GM03348 (cell line): ENCODE data around the gene AMELX.

Source experiments
- DNase-seq: peaks from one replicate; pipeline ENCODE4 v3.0.0; 2012; ENCODE audit warnings: low spot score

Gene AMELX

DNA sequence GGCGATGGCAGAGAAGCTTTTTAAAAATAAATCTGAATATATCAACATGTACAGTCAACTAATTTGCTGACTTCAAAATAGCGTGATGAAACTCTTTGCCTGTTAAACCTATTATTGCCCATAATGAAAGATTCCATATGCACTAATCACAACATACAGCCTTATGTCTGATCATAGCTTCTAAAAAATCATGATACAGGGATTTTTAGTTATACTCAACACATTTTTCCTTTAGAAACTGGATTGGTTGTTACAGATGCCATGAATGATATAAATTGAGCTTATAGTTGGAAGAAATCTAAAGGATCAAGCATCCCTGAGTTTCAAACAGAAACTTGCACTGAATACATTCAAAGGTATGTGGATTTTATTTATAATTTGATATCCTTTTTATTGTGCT, at the start of gene AMELX:
TSS of gene AMELX (plus strand) at position 301 of the 400 bp plus-strand sequence. CDS start 1,376 bp downstream, outside the sequence.
- no peak for DNase-seq

DNA sequence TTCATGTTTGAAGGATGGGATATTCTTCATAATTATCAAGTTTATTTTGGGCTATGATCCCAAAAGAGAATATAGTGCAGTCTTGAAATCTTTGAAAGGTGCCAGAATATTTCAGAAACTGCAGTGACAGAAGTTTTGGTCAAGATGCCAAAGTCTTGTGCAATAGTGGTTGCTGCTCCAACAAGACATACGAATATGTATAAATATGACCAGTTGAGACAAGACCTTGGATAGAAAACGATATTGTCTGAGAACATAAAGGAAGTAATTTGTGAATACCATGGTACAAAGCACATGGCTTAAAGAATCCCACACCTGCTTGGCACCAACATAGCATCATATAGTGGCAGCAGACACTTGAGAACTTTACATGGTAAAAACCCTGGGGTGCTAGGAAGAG, 48.6 kb upstream of the AMELX start:
- DNase-seq = peak; percentile 6

DNA sequence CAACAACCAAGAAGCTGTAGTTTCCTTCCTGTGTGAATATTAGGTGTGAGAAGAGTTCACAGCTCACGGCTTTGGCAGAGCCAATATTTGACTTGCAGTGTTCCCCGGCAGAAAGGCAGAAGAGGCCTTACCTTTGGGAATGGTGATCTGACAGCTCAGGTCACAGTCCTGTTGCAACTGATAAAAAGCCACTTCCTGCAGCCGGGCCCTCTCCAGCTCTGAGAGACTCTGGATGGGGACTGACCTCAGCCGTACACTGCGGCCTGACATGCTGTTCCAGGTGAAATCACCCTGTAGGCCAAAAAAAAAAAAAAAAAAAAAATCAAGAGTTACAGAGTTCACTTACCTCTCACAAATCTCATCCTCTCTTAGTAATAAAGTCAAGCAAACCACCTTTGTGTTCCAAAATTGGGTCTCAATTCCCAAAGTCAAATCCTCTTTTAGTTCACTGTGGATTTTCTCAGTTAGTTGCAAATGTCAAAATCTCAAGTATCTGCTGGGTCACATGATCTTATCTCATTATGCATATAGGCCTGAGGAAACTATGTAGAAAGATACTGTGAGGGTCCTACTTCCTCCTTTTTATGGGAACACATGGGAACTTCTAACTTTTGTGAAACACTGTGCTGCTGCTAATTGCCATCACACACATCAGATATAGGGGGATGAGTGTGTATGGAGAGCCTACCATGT, 38.6 kb upstream of the AMELX start:
- DNase-seq = no peak

DNA sequence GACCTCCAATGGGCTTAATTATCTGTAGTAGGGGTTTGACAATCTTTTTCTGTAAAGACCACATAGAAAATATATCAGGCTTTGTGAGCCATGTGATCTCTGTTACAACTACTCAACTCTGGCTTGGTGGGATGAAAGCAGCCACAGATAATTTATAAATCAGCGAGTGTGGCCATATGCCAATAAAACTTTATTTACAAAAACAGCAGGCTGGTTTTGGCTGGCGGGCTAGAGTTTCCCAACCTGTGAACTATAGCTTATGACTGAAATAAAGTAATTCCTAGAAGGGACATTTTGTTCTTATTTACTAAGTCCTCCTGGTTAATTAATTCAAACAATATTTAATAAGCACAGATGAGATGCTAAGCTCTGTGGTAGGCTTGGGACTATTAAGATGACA, 35.9 kb upstream of the AMELX start:
- no peak for DNase-seq

DNA sequence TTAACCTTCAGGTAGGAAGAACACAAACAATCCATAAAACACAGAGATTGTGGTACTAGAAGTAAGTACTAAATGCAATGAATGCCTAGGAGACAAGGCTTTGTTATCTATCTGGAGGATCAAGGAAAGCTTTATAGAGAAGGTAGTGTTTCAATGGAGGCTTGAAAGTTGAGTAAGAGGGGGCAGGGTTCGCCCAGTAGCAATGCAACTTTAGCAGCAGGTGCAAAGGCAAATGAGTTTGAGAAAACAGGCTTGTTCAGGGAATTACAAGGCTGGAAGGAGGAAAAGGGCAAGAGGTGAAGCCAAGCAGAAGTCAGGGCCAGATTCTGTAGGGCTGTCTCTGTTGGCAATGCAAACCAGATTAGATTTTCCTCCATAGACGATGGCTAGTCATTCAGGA, 35.5 kb upstream of the AMELX start:
- DNase-seq = no peak

DNA sequence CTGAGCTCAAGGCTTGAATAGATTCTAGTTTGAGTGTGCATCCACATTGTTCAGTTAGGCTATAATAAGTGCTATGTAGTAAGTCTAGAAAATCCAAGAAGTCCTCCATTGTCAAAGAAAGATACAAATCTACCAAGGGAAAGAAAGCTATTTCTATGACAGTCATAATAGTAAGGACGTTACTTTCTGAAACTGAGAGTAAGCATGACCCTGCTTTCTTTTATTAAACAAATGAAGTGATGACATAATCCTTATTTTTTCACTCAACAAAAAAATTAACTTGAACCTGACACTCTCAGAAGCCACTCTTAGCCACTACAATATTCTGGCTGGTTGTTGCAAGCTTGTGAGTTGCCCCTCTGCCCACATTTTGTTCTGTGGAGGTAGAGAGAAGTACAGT, 33.8 kb upstream of the AMELX start:
- DNase-seq = no peak

DNA sequence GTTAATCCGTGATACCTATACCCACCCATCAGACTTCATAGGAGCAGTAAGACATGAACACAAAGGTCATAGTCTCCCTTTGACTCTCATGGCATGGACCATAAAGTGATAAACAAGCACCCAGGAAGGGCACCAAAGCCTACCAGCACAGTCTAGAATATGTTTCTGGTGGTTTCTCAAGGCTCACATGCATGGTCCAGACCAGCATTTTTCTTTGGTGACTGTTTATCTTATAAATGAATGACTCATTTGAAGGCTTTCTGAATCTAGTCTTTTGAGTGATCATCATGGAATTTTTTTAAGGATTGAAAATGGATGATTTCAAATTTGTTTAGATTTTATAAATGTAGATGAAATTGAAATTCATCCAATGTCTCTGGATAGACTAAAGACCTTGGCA, 32.0 kb upstream of the AMELX start:
- DNase-seq = peak; percentile 39

DNA sequence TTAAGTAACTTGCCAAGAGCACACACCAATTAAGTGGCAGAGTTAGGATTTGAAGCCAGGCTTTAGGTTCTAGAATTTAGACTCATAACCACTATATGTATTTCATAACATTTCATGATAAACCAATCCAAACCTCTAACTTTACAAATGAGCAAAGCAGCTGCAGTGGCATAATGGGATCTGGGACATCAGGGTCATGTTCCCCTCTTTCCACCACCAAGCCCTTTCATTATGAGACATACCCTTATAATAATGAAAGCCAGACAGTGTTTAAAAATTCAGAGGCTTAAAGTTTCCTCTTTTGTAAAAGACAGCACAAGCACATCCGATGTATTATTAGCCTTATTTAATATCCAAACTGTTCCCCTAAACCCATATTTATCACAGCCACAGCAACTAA, 28.3 kb upstream of the AMELX start:
- DNase-seq = no peak

DNA sequence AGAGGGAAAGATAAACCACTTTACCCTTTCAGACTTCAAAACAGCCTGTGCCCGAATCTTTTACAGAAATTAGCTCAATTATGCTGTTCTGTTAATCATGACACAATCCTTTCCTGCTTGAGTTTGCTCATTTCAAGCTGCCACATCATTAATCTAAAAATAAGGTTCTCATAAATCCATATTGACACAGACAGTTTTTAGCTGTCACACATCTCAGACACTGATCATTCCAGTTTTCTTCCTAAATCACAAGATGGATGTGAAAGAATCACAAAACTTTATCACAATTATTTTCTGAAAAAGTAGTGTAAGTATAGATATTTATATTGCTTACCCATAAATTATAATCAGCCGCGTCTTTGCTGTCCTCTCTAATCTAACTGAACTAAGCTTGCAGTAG, 27.9 kb upstream of the AMELX start:
- DNase-seq = no peak

DNA sequence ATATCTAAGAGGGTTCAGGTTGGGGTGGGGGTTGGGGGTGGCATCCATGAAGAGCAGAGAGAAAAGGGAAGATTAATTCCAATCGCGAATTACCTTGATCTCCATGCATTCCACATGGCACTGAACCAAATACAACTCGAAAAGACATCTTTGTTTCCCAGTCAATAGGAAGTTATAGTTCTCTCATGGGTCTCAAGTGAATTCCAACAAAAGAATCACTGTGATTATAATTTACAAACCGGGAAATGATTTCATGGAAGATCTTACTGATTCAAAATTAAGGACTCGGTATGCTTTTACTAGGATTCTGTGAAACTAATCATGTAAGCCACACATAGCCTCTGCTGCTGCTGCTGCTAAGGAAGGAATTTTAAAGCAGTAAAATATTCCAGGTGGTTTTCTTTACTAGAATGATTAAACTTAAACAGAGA, 26.6 kb upstream of the AMELX start:
- no peak for DNase-seq

DNA sequence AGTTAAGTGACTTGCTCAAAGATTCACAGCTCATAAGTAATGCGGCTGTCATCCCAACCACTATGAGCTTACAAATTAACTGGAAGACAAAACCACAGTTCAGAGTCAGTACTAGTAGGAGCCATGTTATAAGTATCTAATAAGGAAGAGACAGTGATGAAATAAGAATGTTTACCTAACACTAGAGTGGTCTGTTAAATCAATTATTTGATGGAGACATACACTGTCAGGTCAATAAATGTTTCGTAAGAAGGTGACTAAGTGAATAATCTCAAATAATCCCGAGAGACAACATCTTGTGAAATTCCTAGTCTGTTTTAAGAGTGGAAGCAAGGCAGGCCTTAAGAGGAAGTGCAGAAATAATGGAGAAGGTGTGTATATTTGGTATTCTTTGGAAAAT, 25.8 kb upstream of the AMELX start:
- DNase-seq = no peak

DNA sequence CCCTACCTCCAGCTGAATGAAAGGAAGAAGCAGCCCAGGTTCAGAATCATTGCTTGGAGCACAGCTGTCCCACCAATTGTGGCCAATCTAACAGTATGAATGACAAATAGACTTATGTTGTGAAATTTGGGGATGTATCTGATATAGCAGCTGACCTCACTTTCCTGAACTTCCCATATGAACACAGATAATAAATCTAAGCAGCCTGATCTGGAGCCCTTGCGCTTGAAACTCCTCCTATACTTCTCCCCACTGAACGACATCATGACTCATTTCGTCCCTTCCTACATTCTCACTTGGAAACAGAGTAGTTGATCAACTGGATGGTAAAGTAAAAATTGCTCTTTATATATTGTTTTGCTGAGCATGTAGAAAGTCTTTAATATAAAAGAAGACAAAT, 24.2 kb upstream of the AMELX start:
- no peak for DNase-seq

DNA sequence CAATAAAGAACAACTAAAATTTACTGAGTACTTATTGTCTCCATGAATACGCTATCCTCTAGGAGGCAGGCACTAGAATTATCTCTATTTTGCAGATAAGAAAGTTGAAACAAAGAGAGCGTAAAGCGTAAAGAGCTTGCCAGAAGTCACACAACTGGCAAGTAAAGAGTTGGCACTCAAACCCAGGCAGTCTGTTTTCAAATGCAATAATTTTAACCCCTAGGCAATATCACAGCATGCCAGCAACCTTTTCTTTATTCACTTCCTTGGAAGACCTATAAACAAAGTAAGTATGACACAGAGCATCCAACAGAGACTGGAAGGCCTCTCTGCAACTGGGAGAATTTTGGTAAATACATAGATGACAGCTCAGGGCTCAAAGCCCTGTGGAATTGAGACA, 23.2 kb upstream of the AMELX start:
- no peak for DNase-seq

DNA sequence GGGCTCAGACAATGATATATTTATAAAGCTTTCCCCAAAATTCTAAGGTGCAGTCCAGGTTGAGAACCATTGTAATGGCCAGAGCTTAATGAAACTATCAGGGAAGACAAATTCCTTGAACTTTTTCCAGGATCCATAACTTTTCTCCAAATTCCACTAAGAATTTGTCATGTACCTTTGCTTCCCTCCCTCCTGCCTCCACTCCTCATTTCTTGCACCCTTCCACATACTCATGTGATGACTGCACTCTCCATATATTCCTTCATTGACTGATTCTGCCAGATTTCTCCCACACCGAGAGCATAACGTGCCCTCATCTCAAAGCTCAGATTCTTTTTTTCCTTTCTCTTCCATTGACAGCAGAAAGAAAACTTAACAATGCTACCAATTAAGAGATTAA, 20.9 kb upstream of the AMELX start:
- no peak for DNase-seq

DNA sequence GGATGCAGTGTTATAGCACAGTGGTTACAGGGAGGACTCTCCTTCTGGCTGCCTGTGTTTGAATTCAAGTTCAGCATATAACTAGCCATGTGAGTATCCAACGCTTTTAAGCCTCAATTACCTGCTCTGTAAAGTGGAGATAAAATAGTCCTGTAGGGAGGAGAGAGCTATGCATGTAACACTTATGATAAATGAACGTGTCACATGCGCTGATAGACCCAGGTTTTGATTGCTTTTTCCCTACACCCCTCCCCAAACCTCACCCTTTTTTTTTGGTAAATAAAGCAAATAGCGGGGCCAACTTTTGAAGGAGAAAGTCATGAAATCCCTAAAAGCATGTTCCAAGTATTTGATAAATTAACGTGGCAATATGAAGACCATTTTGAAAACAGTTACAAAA, 20.4 kb upstream of the AMELX start:
- no peak for DNase-seq

DNA sequence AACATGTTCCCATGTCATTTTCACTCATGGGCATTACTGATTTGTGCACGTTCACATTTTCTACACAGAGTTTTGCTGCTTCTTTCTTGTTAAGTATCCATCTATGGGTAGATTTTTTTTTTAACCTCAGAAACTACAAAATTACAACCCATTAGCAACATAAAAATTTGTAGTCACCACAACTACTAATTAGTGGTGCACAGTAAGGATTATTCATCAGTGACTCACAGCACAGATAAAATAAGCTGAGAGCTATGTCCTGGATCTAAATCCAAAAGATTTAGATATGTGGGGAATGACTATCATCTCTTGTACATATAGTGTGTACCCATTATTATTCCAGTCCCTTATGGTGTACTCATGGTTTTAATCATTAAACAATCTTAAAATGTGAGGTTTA, 19.7 kb upstream of the AMELX start:
- DNase-seq = peak; percentile 2

DNA sequence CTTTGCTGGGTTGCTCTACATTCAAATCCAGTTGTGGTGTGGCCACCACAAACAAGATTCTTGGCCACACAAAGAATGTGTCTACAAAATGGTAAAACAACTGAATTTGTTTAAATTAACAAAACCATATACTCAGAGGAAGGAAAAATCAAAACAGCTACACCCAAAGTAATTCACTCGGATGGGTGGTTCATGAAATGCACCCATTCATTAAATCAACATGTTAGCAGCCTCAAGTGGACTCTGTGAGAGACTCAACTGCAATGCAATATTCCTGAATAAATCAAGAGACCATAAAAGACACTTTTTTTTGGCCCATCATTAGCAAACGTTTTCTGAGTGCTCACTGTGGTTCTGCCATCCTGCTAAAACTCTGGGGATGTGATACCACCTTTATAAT, 11.2 kb upstream of the AMELX start:
- no peak for DNase-seq

DNA sequence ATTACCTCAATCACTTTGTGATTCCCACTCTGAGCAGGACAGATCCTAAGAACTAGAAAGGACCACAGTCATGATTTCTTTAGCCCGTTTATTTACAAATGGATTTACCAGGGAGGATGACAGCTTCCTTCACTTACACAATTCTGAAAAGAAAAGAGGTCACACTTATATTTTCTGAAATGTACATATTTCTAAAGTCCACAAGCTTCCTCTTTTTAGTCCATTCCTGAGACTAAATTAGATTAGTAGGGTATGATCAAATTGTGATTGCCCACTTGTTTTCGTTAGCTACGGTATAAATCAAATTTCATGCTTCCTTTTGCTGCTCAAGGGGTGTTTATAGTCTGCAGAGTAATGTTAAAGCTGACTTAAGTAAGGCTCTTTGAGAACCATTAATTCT, 7.6 kb upstream of the AMELX start:
- DNase-seq = no peak

DNA sequence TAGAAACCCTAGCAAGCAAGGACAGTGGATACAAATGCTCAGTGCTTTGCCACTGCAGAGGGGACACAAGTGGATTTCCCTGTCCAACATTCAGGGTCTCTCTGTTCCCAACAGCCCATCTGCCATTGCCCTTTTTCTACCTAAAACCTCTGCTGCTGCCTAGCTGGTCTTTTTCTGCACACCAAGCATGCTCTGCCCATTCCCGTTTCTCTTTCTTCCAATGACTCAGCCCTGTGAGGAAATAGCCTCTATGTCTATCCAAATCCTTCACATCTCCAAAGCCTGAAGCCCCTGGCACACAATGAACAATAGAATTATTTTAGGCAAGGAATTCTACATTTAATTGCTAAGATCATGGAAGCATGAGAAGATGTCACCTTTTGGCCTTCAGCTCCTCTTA, 5.7 kb upstream of the AMELX start:
- peak; percentile 21 for DNase-seq

DNA sequence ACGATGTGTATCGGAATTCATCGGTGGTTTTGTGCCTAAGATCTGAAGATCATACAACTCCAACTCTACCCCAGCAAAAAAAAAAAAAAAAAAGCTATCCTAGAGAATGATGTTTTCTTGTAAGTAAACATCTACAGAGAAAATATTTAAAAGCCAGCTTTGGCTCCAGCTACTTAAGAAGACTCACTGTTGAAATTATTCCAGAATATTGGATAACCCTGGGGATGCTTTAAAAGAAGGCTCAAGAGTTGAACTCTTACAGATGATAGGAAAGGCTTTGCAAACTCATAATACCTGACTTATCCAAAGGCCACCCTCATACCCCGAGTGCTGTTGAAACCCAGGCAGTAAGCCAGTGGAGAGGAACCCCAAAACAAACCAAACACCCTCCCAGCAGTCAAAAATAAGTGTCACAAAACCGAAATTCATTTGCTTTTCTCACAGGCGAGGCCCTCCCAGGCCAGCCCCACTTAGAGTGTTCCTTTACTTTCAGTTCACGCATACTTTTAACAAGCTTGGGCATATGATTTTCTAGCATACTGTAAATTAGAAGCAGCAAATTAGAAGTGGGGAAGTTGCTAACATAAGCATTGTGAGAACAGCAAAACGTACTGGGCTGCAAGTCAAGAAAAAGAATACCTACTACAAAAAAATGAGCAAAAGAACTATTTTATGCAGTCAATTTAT, 2.7 kb upstream of the AMELX start:
- no peak for DNase-seq

DNA sequence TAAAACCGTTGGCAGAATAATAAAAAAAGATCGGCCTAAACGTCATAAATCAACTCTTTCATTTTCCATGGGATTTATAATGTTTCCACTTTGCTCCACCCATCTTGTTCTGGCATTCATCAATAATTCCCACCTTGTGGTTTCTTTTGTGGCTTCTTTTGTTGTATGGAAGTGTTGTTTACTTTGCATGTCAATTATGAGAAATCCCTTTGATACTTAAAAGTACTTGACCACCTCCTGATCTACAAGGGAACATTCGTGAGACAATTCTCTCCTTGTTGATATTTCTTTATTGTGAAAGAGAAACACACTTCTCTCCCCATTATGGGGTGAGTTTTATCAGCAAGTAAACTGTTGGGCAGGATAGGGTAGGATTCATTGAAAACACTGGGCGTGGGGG, 2.8 kb downstream of the AMELX start:
- DNase-seq = no peak

DNA sequence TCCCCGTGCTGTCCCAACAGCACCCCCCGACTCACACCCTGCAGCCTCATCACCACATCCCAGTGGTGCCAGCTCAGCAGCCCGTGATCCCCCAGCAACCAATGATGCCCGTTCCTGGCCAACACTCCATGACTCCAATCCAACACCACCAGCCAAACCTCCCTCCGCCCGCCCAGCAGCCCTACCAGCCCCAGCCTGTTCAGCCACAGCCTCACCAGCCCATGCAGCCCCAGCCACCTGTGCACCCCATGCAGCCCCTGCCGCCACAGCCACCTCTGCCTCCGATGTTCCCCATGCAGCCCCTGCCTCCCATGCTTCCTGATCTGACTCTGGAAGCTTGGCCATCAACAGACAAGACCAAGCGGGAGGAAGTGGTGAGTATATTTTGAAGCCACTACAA, 5.4 kb downstream of the AMELX start:
- no peak for DNase-seq

DNA sequence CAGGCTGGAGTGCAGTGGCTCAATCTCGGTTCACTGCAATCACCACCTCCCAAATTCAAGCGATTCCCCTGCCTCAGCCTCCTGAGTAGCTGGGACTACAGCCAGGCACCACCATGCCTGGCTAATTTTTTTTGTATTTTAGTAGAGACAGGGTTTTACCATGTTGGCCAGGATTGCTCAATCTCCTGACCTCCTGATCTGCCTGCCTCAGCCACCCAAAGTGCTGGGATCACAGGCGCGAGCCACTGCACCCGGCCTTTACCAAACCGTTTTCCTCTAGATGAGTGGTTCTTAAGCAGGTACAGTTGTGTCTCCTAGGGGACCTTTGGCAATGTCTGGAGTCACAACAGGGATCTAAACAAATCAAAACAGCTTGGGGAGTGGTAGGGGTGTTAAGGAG, 11.6 kb downstream of the AMELX start:
- DNase-seq = no peak

DNA sequence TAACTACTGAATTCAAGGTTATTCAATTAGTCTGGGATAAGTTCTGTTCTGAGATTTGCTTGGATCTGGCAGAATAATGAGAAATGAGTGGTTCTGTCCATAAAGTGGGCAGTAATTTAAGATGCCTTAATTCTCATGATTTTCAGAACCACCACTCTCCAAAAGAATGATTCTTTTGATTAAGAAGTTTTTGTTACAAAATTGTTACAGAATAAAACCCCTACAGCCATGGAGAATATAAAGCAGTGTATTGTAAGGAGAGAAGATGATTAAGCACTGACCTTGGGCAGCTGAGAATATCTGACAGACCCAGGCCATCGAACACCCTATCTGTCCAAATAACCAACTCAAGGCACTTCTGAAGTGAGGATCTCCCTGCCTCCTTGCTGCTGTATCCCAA, 12.4 kb downstream of the AMELX start:
- DNase-seq = no peak
